GM18519 (cell line): ENCODE results near the gene RNF44.
A peak's percentile ranks its signal among the peaks of the same experiment; 100 is the strongest.

Experiments
- ATAC-seq: cut with Tn5 transposase; IDR thresholded peaks from one replicate; pipeline ENCODE4 v1.9.1; 2021; ENCODE audit warnings: mild to moderate bottlenecking, moderate library complexity; ENCODE audit not compliant: unreplicated experiment, low FRiP score

RNF44 gene

GRCh38 chr5:176537554-176538229 lies 490 bp upstream of the RNF44 start:
- peak; percentile 54 for ATAC-seq

- no peak for ATAC-seq
Measured at GRCh38 chr5:176536132-176536901, 885 bp downstream of the RNF44 start.

DNA sequence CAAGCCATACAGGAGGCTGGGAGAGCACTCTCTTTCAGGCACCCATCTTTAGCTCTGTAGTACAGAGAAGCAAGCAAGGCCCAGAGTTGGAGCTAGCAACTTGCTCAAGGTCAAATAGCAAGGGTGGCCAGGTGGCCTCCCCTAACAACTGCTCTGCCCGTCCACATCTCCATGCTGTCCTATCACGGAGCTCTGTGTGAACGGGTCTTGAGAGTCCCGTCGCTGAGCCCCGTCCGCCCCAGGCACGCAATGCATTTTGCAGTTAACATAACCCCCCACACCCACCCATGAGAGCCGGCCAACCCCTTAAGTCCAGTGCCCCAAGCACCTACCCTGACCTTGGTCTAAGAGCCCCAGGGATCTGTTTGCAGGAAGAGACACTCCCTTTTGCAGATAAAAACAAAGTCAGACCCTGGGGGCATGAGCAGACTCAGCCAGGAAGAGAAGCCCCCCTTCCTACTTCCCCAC lies 1.5 kb downstream of the RNF44 start:
- ATAC-seq: no peak

DNA sequence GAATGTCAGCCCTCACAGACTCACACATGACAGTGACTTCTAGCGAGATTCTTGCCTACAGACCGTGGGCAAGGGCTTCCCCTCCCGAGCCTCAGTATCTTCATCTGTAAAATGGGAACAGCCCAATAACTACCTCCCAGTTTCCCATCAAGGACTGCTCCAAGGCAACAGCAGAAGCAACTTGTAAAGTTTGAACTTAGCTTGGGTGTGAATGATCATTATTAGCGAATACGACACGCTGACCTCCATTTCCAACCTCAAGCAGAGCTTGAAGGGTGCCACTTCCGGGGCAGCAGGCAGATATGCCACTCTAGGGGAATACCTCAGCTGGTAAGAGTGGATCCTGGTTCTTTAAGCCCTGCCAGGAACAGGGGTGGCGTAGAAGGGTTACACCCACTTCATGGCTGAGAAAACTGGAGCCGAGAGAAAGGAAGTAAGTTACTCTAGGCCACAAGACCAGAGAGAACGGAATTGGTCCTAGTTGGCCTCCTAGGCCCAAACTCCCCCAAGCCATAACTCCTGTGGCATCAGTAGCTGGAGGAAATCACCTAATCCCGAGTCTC lies 2.0 kb downstream of the RNF44 start:
- ATAC-seq: no peak

DNA sequence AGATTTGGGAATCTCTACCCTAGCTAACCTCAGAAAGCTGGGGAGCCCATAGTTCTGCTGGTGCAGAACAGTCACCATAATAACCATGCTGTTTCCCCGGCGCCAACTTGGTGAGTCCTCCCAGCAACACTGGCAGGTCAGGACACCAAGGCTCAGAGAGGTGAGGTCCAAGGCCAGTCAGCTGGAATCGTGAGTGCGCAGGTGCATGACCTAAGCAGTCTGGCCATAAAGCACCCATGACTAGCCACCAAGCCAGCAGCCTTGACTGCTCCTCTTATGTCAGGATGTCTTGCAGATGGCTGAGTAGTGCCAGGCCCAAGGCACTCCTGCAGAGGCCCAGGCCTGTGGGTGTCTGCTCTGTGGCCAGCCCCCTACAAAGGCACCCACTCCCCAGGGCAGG lies 2.6 kb downstream of the RNF44 start:
- ATAC-seq: no peak

DNA sequence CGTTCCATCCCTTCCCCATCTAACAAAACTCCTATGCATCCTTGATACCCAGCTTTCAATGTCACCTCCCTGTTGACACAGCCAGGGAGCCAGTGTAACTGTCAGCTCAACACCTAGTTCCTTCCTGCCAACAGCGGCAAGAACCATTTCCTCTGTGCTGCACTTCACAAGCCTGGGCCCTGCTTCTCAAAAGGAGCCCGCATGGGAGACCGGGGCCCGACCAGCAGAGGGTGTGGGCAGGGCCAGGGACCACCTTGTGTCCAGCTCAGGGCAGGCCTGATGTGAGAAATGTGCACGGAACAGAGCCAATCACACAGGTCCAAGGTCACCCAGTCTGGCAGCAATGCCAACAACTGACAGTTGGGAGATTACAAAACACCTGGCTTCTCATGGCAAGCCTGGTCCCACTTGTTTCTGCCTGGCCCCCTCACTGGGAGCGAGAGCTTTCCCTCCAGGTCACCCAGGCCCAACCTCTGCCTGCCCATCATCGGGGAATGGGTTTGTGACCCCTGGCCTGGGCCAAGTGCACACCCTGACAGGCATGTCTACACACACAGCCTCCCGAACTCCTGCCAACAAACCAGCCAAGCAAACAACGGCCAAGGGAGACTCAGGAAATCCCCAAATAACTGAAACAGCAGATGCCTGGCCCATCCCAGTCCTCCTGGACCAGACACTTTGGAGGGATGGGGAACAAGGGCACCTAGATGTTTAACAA lies 3.1 kb downstream of the RNF44 start:
- no peak for ATAC-seq

DNA sequence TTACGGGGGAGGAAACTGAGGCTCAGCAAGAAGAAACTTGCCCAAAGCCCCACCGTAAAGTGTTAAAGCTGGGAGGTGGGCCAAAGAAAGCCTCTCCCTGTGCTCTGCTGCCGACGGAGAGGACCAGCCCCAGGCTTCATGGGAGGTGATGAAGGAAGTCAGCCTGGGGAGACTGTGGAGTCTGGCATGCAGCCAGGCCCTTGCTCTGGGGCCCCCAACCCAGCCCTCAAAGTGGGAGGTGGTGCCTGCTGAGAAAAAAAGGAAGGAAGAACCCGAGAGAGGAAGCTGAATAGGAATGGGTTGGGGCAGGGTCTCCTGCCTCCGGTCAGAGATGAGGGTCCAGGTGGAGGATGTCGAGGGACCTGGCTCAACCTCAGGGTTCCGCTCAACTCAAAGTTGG lies 3.8 kb downstream of the RNF44 start:
- no peak for ATAC-seq

- no peak for ATAC-seq
Measured at GRCh38 chr5:176532795-176533194, 4.4 kb downstream of the RNF44 start.

- ATAC-seq: no peak
Measured at GRCh38 chr5:176531902-176532493, 5.2 kb downstream of the RNF44 start.

GRCh38 chr5:176530983-176531901 lies 6.0 kb downstream of the RNF44 start:
- ATAC-seq: no peak

DNA sequence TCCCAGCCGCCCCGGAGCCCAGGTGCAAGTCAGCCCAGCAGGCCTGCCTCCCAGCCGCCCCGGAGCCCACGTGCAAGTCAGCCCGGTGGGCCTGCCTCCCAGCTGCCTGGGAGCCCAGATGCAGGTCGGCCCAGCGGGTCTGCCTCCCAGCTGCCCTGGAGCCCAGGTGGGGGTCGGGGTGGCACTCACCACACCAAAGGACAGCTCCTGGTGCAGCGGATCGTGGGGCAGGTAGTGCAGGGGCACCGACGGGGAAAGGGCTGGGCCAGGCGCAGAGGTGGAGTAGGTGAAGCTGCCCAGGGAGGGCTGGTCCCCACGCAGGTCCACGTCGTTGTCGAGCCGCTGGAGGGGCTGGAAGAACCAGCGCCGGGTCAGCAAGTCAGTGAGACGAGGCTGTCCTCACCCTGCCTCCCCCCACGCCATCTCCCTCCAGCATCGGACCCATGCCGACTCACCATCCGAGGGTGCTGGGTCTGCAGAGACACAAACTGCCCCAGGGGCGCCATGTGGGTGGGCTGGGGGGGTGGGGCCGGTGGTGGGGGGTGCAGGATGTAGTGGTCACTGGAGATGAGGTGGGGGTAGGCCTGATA lies 6.7 kb downstream of the RNF44 start:
- no peak for ATAC-seq

- no peak for ATAC-seq
Measured at GRCh38 chr5:176529741-176530141, 7.5 kb downstream of the RNF44 start.

- ATAC-seq: no peak
Measured at GRCh38 chr5:176529116-176529740, 8.0 kb downstream of the RNF44 start.

- ATAC-seq: no peak
Measured at GRCh38 chr5:176528761-176529115, 8.5 kb downstream of the RNF44 start.

GRCh38 chr5:176528301-176528700 lies 8.9 kb downstream of the RNF44 start:
- ATAC-seq: no peak

- ATAC-seq: no peak
Measured at GRCh38 chr5:176527246-176528222, 9.7 kb downstream of the RNF44 start.

DNA sequence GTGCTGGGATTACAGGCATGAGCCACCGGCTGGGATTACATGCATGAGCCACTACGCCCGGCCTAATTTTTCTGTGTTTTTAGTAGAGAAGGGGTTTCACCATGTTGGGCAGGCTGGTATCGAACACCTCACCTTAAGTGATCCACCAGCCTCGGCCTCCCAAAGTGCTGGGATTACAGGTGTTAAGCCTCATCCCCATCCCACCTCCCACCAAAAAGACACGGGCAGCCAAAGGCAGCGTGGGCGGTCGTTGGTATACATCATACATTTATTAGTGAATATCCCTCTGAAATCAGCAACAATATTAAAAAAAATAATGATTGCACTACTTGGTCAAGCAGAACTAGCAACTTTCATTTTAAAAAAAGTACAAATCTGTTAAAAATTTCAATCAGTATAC lies 10.7 kb downstream of the RNF44 start:
- no peak for ATAC-seq

DNA sequence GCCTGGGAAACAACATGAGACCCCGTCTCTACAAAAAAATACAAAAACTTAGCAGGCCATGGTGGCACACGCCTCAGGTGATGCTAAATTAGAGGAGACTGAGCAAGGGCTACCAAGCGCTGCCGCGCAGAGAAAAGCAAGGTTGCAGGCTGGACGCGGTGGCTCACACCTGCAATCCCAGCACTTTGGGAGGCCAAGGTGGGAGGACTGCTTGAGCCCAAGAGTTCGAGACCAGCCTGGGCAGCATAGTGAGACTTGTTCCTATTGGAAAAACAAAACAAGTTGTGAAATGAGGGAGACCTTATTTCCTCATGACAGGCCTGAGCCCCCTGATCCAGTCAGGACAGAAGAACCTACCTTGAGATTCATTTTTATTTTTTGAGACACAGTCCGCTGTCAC lies 11.5 kb downstream of the RNF44 start:
- no peak for ATAC-seq
